Measurements from ENCODE around the gene REXO1.
"Not testable (repeated sequence)": the region's sequence is repeated elsewhere in the genome, so short reads cannot be mapped to it uniquely, and the experiment has no call there.

REXO1 gene

GRCh38 chr19:1848399-1849131 is at the start of gene REXO1:
Gene REXO1 (minus strand): TSS chr19:1848483. CDS start chr19:1848358, 125 bp downstream.
- DNase-seq: peak; percentile 97

GRCh38 chr19:1896508-1896907 is 48.2 kb upstream of the REXO1 start:
- no peak for DNase-seq

GRCh38 chr19:1893791-1894190 is 45.5 kb upstream of the REXO1 start:
- no peak for DNase-seq

- no peak for DNase-seq
Observed at GRCh38 chr19:1889907-1890306, 41.6 kb upstream of the REXO1 start.

- DNase-seq: no peak
Observed at GRCh38 chr19:1888385-1888784, 40.1 kb upstream of the REXO1 start.

- DNase-seq: not testable (repeated sequence)
Observed at GRCh38 chr19:1886360-1886759, 38.1 kb upstream of the REXO1 start.

GRCh38 chr19:1885398-1886119 is 37.3 kb upstream of the REXO1 start, which contains the start of gene ABHD17A:
Gene ABHD17A (minus strand): TSS chr19:1885496. CDS start chr19:1881566, 3,930 bp downstream.
- peak; percentile 97 for DNase-seq

- DNase-seq: peak; percentile 38
Observed at GRCh38 chr19:1884719-1885334, 36.5 kb upstream of the REXO1 start.

- DNase-seq: peak; percentile 28
Observed at GRCh38 chr19:1884291-1884718, 36.0 kb upstream of the REXO1 start.

- no peak for DNase-seq
Observed at GRCh38 chr19:1883784-1884183, 35.5 kb upstream of the REXO1 start.

GRCh38 chr19:1882786-1883692 is 34.8 kb upstream of the REXO1 start:
- DNase-seq: no peak

GRCh38 chr19:1882089-1882785 is 34.0 kb upstream of the REXO1 start:
- DNase-seq: peak; percentile 40

- not testable (repeated sequence) for DNase-seq
Observed at GRCh38 chr19:1881393-1882088, 33.3 kb upstream of the REXO1 start.

GRCh38 chr19:1880611-1881392 is 32.5 kb upstream of the REXO1 start:
- no peak for DNase-seq

- not testable (repeated sequence) for DNase-seq
Observed at GRCh38 chr19:1879982-1880381, 31.7 kb upstream of the REXO1 start.

- not testable (repeated sequence) for DNase-seq
Observed at GRCh38 chr19:1878583-1878982, 30.3 kb upstream of the REXO1 start.

- DNase-seq: not testable (repeated sequence)
Observed at GRCh38 chr19:1877280-1877660, 29.0 kb upstream of the REXO1 start.

- peak; percentile 52 for DNase-seq
Observed at GRCh38 chr19:1876496-1877279, 28.4 kb upstream of the REXO1 start.
